ENCODE results near the gene COL12A1.

GRCh38 chr6:75210885-75211739 is 5.3 kb upstream of the COL12A1 start:
- peak; percentile 80 for TF ChIP-seq GATA3 (IDR thresholded peaks at IDR 0.05; ENCODE audit: low read depth, low read length)
- peak; percentile 71 for TF ChIP-seq GATA2 (IDR thresholded peaks at IDR 0.05; ENCODE audit: low read depth, low read length)

Data from SH-SY5Y (cell line).